ENCODE data around the gene SYTL5.

SYTL5 gene

DNA sequence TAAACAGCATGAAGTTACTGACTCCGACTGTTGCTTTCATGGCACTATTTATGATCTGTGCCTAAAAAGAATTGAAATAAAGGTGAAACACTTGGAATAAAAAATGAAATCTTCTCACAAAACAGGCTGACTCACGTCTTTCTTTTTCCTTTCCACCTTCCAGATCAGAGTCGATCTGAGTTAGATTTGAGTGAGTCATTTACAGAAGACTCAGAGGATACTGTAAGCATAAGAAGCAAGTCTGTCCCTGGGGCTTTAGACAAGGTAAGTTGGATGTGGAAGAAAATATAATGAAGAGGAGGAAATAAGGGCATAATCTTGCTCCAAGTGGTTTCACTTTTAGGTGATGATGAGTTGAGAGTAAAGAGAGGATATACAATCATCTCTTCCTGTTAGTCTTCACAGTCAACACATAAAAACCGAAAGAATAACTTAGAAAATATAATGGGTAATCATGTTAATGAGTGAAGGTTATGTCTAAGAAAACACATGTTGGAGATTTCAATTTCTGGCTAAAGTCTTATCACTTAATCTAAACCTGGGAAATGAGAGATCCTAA, 89.7 kb downstream of the SYTL5 start:
- DNase-seq: no peak

DNA sequence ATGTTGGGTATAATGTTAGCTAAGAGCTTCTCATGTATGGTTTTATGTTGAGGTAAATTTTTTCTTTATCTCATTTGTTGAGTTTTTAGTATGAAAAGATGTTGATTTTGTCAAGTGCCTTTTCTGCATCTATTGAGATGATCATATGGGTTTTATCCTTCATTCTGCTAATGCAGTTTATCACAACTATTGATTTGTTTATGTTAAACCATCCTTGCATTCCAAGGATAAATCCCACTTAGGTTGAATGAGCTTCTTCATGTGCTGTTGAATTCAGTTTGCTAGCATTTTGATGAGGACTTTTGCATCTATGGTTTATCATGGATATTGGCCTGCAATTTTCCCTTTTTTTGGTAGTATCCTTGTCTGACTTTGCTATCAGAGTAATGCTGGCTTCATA, 93.3 kb downstream of the SYTL5 start:
- DNase-seq: no peak

DNA sequence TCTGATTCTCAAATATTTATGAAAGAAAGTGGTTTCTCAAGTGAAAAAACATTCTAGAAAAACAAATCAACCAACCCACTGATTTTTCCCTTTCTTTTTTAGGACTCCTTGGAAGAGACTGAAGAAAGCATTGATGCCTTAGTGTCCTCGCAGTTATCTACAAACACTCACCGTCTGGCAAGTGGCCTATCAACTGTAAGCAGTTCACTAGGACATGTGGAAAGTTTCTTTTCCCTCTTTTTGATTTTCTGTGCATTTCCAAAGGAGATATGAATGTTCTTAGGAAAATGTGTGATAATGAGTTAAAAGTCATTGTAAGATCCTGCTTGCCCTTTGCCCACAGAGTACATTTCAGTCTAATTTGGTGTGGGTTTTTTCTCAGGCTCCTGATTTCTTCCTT, 95.9 kb downstream of the SYTL5 start:
- no peak for DNase-seq

DNA sequence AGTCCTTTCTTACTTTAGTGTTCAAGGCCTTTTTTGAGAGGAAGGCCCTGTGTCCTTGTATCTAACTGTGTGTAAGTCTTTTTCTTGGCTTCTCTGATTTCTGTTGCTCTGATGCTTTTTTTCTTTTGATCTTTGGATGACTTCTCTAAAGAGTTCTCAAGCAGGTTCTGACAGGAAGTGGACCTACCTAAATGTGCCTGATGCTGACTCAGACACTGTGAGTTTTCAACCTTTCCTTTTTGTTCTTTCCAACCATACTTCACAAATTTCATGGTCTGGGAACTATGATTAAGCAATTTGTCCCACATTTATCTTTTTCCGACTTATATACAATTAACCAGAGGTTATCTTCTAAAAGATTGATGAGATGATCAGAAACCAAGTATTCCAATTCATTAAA, 96.5 kb downstream of the SYTL5 start:
- no peak for DNase-seq

DNA sequence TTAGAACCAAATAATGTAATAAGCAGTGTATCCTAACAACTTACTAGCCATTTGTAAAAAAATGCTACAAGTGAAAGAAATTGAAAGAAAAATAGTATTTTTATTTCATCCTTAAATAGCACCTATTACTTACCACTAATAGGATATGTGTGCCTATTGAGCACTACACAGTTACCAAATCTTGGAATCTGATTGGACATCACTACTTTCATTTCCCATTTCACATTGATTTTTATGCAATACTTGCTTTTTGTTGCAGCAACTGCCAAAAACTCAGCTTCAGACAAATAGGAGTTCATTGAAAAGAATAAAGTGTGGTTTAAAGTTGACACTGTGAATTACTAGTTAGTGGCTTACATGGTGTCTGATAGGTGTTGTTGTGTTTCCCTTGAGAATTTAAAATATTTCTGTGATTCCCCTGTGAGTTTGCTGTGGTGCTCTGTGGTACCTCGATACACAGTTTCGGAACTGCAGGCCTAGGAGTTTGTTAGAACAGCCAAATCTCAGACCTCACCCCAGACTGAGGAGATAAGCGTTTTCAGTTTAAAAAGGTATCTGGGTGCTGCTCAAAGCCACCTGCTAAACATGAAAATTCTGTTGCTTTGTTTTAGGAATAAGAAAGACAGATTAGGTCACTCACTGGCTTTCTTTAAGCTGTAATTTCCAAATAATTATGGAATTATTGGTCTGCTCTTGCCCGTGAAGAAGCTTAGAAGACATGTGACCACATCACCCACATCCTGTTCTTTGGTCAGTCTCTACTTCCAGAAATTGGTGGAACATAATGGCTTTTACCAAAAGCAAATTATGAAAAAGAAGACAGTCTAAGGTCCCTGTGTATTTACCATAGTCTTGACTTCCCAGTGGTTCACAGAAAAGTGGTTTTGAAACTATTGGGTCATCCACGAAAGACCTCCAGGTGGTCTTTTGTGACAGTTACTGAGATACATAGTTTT, 97.8 kb downstream of the SYTL5 start:
- no peak for DNase-seq

DNA sequence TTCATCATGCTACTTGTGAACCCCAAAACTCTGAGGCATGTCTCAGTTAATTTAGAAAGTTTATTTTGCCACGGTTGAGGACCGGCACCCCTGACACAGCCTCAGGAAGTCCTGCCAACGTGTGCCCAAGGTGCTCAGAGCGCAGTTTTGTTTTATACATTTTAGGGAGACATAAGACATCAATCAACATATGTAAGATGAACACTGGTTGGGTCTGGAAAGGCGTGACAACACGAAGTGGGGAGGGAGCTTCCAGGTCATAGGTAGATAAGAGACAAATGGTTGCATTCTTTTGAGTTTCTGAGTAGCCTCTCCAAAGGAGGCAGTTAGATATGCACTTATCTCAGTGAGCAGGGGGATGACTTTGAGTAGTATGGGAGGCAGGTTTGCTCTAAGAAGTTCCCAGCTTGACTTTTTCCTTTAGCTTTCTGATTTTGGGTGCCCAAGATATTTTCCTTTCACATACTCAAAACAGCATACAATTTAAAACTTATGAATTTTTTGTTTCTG, 98.9 kb downstream of the SYTL5 start:
- DNase-seq: no peak

DNA sequence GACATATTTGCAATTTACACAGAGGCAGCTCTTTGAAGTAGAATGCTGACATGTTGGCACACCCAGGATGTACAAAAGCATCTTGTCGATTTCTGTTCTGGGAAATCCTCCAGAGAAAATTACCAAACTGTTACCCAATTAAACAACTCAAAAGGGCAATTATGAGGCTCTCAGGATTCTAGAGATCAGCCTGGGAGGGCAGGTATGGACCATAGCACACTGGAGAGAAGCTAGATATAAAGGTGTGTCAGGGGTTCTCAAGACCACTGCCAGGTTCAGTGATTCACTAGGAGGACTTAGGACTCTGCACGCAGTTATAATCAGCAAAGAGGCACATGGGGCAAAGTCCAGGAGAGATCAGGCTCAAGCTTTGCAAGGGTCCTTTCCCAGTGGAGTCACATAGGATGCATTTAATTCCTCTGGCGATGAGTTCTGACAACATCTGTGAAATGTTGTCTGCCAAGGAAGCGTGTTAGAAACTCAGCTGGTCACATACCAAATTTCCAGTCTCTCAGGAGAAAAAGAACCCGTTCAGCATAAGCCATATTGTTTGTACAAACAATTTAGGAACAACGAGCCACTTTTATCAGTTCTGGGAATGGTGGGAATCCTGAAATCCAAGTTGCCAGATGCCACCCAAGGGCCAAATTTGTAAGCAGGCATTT, 100.8 kb downstream of the SYTL5 start:
- no peak for DNase-seq

DNA sequence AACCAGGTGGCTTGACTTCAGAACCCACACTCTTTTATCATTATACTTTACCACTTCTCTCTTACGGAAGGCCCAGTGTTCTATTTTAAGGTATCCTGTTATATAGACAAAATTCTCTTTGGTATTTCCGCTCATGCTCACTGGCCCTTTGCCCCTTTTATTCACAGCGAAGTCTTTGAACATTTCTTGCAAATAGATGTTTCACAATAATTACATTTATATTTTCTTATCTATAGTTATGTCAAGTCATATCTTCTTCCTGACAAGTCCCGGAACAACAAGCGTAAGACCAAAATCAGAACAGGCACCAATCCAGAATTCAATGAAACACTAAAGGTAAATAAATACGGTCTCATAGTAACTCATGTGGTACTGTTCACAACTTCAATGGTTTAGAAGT, 102.0 kb downstream of the SYTL5 start:
- no peak for DNase-seq

DNA sequence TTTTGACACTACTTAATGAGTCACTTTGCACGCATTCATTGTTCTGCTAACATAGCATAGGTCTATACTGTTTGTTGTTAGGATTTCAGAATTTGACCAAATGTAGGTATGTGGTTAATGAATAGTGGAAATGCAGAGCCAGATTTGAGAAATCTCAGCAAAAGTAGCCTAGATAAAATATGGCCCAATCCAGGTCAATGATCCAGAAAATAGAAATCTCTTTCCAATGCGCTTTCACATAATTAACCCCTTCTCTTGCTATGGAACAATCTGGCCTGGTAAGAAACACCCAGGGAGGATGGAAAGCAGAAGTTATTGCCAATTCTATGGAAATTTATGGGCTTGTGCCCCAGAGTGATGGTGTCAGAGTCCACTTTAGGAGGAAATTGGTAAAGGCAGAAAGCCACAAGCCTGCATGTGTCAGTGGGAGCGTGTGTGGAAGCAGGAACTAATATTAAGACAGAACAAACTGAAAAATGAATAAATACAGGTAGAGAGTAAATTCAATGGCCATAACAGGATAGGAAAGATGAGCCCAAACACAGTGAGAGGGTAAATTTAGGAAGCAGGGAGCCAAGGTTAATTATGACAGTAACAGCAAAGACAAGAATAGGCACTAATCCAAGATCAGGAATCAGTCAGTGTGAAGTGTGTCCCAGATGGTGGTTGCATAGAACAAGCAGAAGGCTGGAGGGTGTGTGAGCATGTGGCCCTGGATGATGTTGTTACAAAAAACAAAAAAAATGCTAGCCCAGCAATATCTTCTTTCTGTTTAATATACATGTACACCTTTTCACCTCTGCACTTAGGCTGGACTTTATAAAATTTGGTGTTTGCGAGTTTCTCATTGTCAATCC, 102.9 kb downstream of the SYTL5 start:
- no peak for DNase-seq

DNA sequence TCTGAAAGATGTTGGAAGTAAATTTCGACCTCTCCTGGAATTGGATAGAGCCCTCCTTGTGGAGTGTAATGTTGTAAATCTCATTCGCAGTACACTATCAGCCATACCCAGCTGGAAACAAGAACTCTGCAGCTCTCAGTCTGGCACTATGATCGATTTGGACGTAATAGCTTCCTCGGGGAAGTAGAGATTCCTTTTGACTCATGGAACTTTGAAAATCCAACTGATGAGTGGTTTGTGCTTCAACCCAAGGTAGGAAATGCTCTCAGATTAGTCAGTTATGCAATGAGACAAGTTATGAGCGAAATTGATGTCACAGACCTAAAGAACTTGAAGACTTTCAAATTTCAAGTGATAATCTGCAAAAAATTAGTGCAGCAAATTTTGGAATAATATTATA, 103.9 kb downstream of the SYTL5 start:
- DNase-seq: no peak

DNA sequence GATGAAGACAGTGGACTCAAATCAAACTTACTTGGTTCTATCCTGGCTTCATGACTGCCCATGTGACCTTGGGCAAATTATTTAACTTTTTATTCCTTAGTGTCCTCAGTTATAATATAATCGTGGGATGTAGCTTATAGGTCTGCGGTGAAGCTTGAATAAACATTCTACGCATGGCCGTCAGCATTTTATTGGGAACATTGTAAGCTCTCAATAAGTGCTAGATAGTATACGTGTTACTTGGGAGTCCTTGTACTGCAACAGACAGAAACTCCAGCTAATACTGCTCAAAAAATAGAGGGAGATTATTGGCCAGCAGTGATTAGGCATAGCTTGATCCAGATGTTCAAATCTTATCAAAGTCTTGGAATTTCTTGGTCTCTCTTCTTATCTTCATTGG, 104.8 kb downstream of the SYTL5 start:
- DNase-seq: no peak

DNA sequence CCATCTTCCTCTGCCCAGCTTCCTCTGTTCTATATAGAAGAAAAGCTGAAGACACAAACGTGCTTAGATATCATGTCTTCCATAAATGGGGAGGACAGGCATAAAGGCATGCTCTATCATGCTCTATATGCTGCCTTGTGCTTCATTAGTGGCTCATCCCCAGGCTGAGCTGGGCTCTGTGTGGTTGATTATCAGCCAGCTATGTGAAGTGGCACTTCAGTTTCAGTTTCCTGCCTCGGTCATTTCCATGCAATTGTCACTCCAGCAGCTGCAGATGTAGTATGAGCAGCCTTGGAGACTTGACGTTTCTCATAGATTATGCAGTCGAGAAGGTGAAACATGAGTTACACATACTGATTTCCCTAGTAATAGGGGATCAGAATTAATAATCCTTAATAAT, 106.2 kb downstream of the SYTL5 start:
- DNase-seq: no peak

DNA sequence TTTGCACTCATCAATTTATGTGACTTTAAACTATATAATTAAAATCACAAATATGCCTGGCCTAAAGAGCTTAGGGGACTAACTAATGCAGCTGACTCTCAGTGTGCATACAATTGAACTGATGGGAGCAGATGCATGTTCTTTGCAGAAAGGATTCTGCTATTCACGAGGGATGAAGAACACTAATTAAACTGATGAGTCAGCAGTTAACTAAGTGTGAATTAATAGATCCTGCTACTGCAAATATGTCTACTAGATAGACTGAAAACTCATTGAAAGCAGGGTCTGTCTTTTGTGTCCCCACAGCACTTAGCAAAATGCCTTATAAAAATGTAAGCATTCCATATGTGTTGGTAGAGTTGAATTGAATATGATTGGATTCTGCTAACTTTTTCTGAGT, 110.4 kb downstream of the SYTL5 start:
- DNase-seq: no peak

DNA sequence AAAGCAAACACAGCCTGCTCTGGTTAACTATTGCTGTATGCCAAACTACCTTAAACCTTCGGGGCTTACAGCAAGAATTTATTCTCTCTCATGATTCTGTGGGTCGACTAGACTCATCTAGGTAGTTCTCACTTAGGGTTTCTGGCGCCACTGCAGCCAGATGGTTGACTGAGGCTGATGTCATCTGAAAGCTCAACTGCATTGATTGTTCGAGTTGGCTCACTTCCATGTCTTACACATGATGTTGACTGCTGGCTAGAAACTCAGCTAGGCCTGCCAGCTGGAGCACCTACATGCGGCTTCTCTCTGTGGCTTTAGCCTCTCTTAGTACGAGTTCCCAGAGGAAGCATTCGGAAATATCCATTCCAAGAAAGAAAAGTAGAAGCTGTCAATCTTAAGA, 111.1 kb downstream of the SYTL5 start:
- no peak for DNase-seq

DNA sequence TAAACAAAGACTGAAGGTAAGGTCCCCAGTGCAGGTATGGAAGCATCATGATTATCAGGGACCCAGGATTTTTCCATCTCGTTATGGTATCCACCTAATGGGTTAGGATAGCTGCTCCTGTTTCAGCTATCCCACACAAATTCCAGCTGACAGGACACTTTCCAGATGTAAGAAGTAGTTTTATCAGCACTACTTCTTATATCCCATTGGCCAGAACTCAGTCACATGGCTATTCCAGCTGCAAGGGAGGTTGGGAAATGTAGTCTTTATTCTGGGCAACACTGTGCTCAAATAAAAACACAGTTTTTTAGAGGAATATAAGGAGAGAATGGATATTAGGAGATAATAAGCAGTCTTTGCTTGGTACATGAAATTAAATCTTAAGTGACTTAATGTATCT, 117.6 kb downstream of the SYTL5 start:
- DNase-seq: no peak

DNA sequence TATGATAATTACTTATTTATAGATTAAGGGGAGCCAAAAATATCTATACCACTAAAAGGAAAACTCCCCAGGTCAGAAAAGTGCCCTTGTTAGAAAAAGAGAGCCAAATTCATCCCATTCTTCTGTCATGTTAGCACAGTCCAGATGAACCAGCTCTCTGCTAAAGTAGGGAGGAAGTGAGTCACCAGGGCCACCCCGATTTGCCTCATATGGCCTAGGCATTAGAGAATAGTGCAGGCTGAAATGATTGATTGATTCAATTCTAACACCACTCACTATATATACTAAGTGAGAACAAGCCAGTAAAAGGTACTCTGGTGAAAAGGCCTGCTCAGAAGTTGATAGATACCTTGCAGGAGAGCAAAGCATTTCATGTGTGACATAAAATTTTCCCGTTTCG, 119.8 kb downstream of the SYTL5 start:
- no peak for DNase-seq

DNA sequence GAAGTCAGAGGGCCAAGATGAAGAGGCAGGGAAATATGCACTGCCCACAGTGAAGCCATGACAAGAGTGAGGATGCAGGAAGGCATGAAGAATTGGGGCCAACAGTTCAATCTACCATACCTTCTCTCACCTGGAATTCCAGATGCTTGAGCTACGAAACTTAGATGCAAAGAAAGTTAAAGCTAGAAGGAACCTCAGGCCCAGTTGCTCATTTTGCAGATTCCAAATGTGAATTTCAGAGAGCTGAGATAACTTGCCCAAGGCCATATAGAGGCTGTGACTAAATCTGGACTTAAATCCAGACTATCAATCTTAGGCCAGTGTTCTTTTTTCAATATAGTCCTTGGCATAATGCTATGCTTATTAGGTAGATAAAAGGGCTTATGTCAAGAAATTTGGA, 121.6 kb downstream of the SYTL5 start:
- no peak for DNase-seq

DNA sequence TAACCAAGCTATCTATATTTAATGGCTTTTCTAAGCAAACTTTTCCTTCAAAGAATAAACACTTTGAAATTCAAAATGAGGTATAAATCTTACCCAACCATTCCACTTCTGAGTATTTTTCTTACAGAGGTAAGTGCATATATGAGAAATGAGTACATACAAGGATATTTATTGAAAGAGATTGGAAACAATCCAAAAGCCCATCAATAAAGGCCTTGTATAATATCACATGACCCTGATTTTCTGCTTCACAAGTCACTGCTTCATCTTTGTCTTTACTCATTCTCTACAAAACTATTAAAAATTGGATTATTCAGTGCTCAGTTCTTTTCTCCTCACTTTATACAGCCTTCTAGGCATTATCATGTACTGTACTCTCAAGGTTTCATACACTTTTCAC, 123.0 kb downstream of the SYTL5 start:
- no peak for DNase-seq

DNA sequence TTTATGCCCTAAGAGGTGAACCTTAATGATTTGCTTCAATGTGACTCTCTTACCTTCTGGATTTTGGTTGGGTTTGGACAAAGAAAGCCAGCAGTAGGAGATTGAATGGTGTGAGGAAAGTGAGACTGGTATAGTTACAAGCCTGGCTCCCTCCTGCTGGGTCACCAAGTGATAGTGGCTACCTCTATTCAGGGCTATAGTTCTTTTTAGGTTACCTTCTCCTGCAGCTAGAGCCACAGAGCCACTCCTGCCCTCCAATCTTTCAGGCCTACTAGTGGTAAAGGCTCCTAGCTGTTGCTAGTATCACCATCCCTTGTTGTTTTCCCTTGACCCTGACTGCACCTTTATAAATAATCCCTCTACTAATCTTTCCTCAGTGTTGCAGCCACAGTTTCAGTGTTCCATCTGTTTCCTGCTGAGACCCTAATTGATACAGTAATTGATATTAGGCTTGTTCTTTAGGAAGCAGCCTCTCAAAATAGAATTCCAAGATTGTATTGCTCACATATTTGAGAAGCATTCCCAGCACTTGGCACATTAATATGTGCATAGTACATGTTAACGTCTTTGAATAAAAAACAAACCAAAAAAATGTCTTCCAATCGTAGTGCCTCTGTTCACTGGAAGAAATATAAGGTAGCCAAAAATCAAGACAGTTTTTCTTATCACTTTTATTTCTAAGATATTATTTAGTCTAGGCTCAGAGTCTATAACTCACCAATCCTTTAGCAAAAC, 132.0 kb downstream of the SYTL5 start:
- no peak for DNase-seq

DNA sequence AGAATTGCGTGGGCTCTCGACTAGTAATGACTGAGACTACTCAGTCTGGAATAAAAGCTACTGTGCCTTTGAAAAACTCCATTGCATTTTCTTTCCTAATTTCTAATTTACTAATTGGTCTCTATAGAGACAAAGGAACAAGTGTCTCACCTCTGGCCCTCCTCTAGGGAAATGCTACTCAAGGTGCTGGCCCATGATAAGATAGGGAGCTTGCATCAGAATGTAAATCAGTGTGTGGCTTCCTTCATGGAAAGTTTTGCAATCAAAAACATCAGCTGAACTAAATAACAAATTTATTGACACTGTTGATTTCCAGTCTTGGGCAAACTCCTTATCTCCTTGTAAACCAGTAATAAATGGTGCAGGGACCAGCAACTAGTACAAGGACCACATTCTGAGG, 132.5 kb downstream of the SYTL5 start:
- no peak for DNase-seq

DNA sequence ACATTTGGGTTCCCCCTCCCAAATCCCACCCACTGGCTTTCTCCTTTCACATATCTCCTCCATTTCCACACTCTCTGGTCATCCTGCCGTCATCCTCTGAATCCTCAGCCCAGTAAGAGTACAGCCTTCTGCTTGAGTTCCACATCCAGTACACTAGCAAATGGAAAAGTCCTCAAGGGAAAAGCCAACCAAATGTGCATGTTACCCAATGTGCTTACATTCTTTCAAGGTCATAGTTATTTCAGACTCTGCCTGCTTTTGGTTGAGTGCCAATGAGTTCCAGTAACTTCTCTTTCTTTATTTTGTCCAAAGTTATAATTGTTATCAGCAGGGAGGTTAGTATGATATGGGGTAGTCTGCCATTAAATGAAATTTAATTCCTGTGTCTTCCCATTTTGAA, 136.3 kb downstream of the SYTL5 start:
- no peak for DNase-seq

DNA sequence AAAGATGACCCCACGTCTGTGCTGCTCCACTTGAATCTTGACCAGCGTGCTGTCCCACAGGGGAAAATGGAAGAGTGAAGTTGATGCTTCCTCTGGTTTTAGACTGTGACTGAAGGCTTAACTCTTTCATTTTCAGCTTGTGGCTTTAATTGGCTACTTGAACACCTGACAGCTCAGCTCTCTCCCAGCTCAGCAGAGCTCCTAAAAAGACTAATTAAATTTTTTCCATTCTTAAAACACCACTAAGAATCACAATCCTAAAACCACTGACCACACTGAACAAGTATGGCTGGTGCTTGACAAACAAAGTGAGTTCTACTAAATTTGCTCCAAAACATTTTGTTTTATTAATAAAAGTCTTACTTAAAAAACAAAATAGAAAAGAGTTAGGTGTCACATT, 142.7 kb downstream of the SYTL5 start:
- DNase-seq: no peak
